ENCODE measurements around the gene HOATZ. TPM values are rescaled to one million over a fixed set of nuclear protein-coding genes. Genes with fewer than 3 reads are reported as not detected.

HOATZ gene
- total RNA-seq, 1 donor from 2014 or later = not detected

GRCh38 chr11:111575740-111576139 lies 61.2 kb downstream of the HOATZ start:
- H3K27ac Mint-ChIP-seq (ENCODE audit: unreplicated experiment) = no peak overlapping the region
- no peaks in the 10 kb centered on the region for H3K27me3 Mint-ChIP-seq (ENCODE audit: unreplicated experiment)
- no peak for TF ChIP-seq CTCF (IDR thresholded peaks at IDR 0.05; ENCODE audit: partially characterized antibody, unreplicated experiment)
- no peak overlapping the region for H3K4me3 Mint-ChIP-seq (ENCODE audit: unreplicated experiment)
- no peaks in the 10 kb centered on the region for H3K36me3 Mint-ChIP-seq (ENCODE audit: unreplicated experiment)
- no peaks in the 10 kb centered on the region for H3K9me3 Mint-ChIP-seq (ENCODE audit: unreplicated experiment)
- DNase-seq = no peak
- peaks cover under 1% of the 10 kb centered on the region for H3K4me1 Mint-ChIP-seq (ENCODE audit: low read depth, unreplicated experiment)

GRCh38 chr11:111577821-111578220 lies 63.2 kb downstream of the HOATZ start:
- Mint-ChIP-seq H3K36me3 (ENCODE audit: unreplicated experiment) (no peaks in the 10 kb centered on the region), H3K27ac (ENCODE audit: unreplicated experiment) (no peak overlapping the region), H3K27me3 (ENCODE audit: unreplicated experiment) (no peaks in the 10 kb centered on the region), H3K4me1 (ENCODE audit: low read depth, unreplicated experiment) (no peaks in the 10 kb centered on the region), H3K4me3 (ENCODE audit: unreplicated experiment) (no peak overlapping the region), H3K9me3 (ENCODE audit: unreplicated experiment) (no peaks in the 10 kb centered on the region)
- no peak for DNase-seq
- no peak for TF ChIP-seq CTCF (IDR thresholded peaks at IDR 0.05; ENCODE audit: partially characterized antibody, unreplicated experiment)

GRCh38 chr11:111581341-111581740 lies 66.8 kb downstream of the HOATZ start:
- no peak for DNase-seq
- Mint-ChIP-seq H3K4me1 (ENCODE audit: low read depth, unreplicated experiment) (no peaks in the 10 kb centered on the region), H3K36me3 (ENCODE audit: unreplicated experiment) (no peaks in the 10 kb centered on the region), H3K27me3 (ENCODE audit: unreplicated experiment) (no peaks in the 10 kb centered on the region), H3K9me3 (ENCODE audit: unreplicated experiment) (no peaks in the 10 kb centered on the region), H3K27ac (ENCODE audit: unreplicated experiment) (no peak overlapping the region), H3K4me3 (ENCODE audit: unreplicated experiment) (no peak overlapping the region)
- TF ChIP-seq CTCF (IDR thresholded peaks at IDR 0.05; ENCODE audit: partially characterized antibody, unreplicated experiment) = no peak

GRCh38 chr11:111582163-111582562 lies 67.6 kb downstream of the HOATZ start:
- Mint-ChIP-seq H3K27me3 (ENCODE audit: unreplicated experiment) (no peaks in the 10 kb centered on the region), H3K27ac (ENCODE audit: unreplicated experiment) (no peak overlapping the region), H3K9me3 (ENCODE audit: unreplicated experiment) (no peaks in the 10 kb centered on the region), H3K36me3 (ENCODE audit: unreplicated experiment) (no peaks in the 10 kb centered on the region), H3K4me3 (ENCODE audit: unreplicated experiment) (no peak overlapping the region), H3K4me1 (ENCODE audit: low read depth, unreplicated experiment) (no peaks in the 10 kb centered on the region)
- no peak for TF ChIP-seq CTCF (IDR thresholded peaks at IDR 0.05; ENCODE audit: partially characterized antibody, unreplicated experiment)
- DNase-seq = no peak

GRCh38 chr11:111582881-111583280 lies 68.3 kb downstream of the HOATZ start:
- no peaks in the 10 kb centered on the region for H3K9me3 Mint-ChIP-seq (ENCODE audit: unreplicated experiment)
- H3K36me3 Mint-ChIP-seq (ENCODE audit: unreplicated experiment) = no peaks in the 10 kb centered on the region
- no peak for TF ChIP-seq CTCF (IDR thresholded peaks at IDR 0.05; ENCODE audit: partially characterized antibody, unreplicated experiment)
- H3K4me1 Mint-ChIP-seq (ENCODE audit: low read depth, unreplicated experiment) = no peaks in the 10 kb centered on the region
- no peak for DNase-seq
- no peak overlapping the region for H3K4me3 Mint-ChIP-seq (ENCODE audit: unreplicated experiment)
- H3K27ac Mint-ChIP-seq (ENCODE audit: unreplicated experiment) = no peak overlapping the region
- no peaks in the 10 kb centered on the region for H3K27me3 Mint-ChIP-seq (ENCODE audit: unreplicated experiment)
